Tibial artery (tissue), 4 donors: ENCODE data around the gene OR2C1.

Source experiments
- DNase-seq, 2 donors: peaks; one replicate each; pipeline ENCODE4 v3.0.0-alpha.2; 2019
- H3K27ac ChIP-seq, 2 donors: fragments of 200-600 bp; sonication (generic) in 1 of 2; 1 replicate in 1 of 2; 2 replicates in 1 of 2; pipeline ENCODE4 v1.5.1; 2018 to 2019; ENCODE audit warnings: mild to moderate bottlenecking in 1 of 2
- H3K27me3 ChIP-seq, 2 donors: fragments of 200-600 bp; sonication (generic) in 1 of 2; one replicate each; pipeline versions ENCODE4 v1.5.1 to v1.6.0; 2016 to 2019
- H3K36me3 ChIP-seq, 3 donors: fragments of 200-600 bp; sonication (generic) in 2 of 3; one replicate each; pipeline ENCODE4 v1.5.1; 2016 to 2019; ENCODE audit warnings: mild to moderate bottlenecking in 2 of 3
- H3K4me1 ChIP-seq, 4 donors: fragments of 200-600 bp; sonication (generic) in 2 of 4; 1 replicate in 3 of 4; 2 replicates in 1 of 4; pipeline ENCODE4 v1.5.1; 2016 to 2019
- H3K4me3 ChIP-seq, 2 donors: fragments of 200-600 bp; sonication (generic) in 1 of 2; 1 replicate in 1 of 2; 2 replicates in 1 of 2; pipeline ENCODE4 v1.5.1; 2018 to 2019; ENCODE audit warnings: mild to moderate bottlenecking in 2 of 2
- H3K9me3 ChIP-seq, 3 donors: fragments of 200-600 bp; sonication (generic) in 1 of 3; one replicate each; pipeline ENCODE4 v1.5.1; 2016 to 2019
- intact Hi-C: fragments of 100-400 bp; cut with DNase I; formaldehyde crosslinking; loops from one replicate; pipeline ENCODE4 v1.15.0; 2023; ENCODE audit warnings: low total_unique reads
- TF ChIP-seq, protein P1 (sequence below), 2 experiments: fragments of 200-600 bp in 1 of 2; fragments of 450-650 bp in 1 of 2; IDR thresholded peaks; one replicate each; pipeline ENCODE4 v1.5.1; 2017 to 2019; ENCODE audit warnings: antibody characterized with exemption in 2 of 2, mild to moderate bottlenecking in 1 of 2, moderate library complexity in 1 of 2

Gene OR2C1

DNA sequence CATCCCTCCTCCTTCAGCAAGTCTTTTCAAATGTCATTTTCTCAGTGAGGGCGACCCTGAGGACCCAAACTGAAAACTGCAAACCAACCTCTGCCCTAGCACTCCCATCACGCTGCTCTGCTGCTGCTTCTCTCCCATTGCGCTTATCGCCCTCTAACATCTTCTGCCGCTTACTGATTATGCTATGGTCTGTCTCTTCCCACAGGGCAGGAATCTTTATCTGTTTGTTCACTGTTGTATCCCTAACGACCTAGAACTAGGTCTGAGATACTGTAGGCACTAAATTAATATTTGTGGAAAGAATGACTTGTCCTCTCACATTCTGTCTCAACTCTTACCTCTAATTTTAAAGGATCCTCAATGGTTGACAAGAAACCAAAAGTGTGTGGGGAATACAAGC lies 32.6 kb downstream of the OR2C1 start:
- H3K9me3 ChIP-seq = peaks cover 19 to 81% (median 68%) of the 10 kb centered on the region in 3 donors
- no peak overlapping the region for H3K4me3 ChIP-seq
- H3K27ac ChIP-seq = no peak overlapping the region
- TF ChIP-seq, protein P1, sequence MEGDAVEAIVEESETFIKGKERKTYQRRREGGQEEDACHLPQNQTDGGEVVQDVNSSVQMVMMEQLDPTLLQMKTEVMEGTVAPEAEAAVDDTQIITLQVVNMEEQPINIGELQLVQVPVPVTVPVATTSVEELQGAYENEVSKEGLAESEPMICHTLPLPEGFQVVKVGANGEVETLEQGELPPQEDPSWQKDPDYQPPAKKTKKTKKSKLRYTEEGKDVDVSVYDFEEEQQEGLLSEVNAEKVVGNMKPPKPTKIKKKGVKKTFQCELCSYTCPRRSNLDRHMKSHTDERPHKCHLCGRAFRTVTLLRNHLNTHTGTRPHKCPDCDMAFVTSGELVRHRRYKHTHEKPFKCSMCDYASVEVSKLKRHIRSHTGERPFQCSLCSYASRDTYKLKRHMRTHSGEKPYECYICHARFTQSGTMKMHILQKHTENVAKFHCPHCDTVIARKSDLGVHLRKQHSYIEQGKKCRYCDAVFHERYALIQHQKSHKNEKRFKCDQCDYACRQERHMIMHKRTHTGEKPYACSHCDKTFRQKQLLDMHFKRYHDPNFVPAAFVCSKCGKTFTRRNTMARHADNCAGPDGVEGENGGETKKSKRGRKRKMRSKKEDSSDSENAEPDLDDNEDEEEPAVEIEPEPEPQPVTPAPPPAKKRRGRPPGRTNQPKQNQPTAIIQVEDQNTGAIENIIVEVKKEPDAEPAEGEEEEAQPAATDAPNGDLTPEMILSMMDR (IDR thresholded peaks at IDR 0.05) = no peak
- no peaks in the 10 kb centered on the region for H3K27me3 ChIP-seq
- peaks cover 87 to 93% (median 89%) of the 10 kb centered on the region in 3 donors for H3K36me3 ChIP-seq
- intact Hi-C loops = no loop called here
- no peaks in the 10 kb centered on the region for H3K4me1 ChIP-seq
- DNase-seq = no peak

DNA sequence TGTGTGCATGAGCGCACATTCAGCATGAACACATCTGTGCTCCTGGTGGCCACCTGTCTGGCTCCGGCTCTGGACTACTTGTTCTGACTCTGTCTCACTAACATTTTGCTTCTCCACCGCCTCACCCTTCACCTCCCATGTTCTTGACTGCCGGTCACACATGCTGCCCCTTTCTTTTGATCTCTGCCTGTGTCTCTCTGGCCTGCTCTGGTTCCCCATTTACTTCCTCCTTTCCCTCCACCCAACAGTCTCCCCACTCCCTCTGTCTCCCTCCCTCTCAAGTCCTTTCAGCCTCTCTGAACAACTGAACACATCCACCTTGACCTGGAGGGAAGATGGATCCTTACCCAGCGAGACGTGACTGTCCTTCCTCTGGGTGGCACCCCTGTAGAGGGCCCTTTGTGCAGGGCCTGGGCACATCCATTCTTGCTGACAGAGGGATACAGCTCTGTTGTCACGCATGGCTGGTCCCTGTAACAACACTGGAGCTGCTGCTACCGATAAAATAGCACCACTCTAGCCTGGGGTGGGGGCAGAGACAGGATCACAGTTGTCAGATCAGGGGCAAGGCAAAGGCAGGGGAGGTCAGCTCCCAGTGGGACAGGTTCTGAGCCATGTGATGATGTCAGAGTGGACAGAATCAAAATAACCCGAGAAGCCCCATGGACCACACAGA lies 34.1 kb downstream of the OR2C1 start:
- Histone ChIP-seq H3K4me3 (no peak overlapping the region), H3K9me3 (peaks cover 8 to 83% (median 66%) of the 10 kb centered on the region in 3 donors), H3K27ac (no peak overlapping the region), H3K4me1 (no peaks in the 10 kb centered on the region), H3K36me3 (peaks cover 87 to 93% (median 89%) of the 10 kb centered on the region in 3 donors), H3K27me3 (no peaks in the 10 kb centered on the region)
- no peak for DNase-seq
- intact Hi-C loops = loop anchor here (10.0 kb wide), 1 partner anchor 85 kb away; the partner anchor contains the start of genes TIGD7 and ZNF75A
- TF ChIP-seq, protein P1 (IDR thresholded peaks at IDR 0.05) = no peak

DNA sequence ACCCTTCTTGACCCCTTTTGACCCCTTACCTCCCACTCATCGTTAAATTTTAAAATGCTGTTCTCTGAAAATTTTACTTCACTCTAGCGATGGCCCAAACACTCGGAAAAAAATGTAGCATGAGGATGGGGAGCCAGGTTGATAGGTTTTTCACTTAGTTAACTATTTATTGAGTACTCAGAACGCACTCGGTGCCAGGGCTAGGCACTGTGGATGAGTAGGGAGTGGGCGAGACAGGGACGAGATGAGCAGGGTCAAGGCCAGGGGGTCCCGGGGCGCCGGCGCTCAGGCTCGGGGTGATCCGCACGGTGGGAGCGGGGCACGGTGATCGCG lies 44.7 kb downstream of the OR2C1 start:
- DNase-seq = no peak
- H3K36me3 ChIP-seq = peaks cover 52 to 56% (median 53%) of the 10 kb centered on the region in 3 donors
- no peaks in the 10 kb centered on the region for H3K27me3 ChIP-seq
- intact Hi-C loops = no loop called here
- H3K27ac ChIP-seq = peak overlapping the region; percentile 90 to 92
- peaks cover 0 to 35% (median 28%) of the 10 kb centered on the region in 3 donors for H3K9me3 ChIP-seq
- TF ChIP-seq, protein P1 (IDR thresholded peaks at IDR 0.05) = no peak
- H3K4me3 ChIP-seq = peak overlapping the region; percentile 90 to 96
- peaks cover 0 to 35% (median 24%) of the 10 kb centered on the region in 4 donors for H3K4me1 ChIP-seq

DNA sequence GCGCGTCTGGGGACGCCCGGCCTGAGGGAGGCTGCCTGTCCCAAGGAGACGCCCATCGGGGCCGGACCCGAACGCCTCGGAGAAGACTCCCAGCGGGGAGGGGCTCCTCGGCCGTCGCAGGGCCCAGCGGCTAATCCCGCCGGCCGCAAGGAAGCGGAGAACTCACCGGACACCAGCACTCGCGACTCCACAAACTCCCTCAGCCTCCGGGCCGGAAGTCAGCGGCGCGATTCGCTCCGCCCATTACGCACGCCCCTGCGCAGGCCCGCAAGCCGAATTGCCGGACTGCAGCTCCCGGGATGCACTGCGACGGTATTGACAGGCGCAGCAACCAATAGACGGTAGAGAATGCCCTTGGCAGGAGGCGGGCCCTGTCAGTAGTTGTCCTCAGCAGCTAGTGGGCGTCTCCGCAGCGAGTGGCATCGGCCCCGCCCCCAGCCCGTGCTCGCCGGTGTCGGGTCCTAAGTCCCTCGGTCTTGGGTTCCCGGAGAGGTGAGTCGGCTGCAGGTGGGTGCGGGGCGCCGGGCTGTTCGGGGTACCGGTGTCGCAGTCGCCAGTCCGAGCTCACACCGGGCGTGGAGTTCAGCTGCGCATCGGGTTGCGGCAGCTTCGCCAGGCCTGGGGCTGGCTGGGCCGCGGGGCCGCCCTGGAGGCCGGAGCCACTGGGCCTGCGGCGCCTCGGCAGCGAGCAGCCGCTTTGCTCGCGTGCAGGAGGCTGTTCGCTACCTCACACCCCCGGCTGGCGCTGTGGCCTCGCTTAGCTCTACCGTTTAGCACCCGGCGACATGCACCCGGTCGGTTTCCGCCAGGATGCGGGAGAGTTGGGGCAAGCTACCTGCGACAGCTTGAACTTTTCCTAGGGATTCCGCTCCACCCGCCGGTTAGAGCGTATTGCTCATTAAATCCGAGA lies 45.3 kb downstream of the OR2C1 start, which contains the start of the genes ZNF174 and ZSCAN32:
ZNF174 (plus strand) TSS at position 437 of the 910 bp plus-strand sequence. CDS start 790 bp downstream, outside the sequence.
ZSCAN32 (minus strand) TSS at position 226 of the 910 bp plus-strand sequence. CDS start 3,447 bp downstream, outside the sequence.
- TF ChIP-seq, protein P1 (IDR thresholded peaks at IDR 0.05) = no peak
- H3K27ac ChIP-seq = peak within 1 kb of the TSS; percentile 90 to 92
- intact Hi-C loops = loop anchor here (1.0 kb wide), 1 partner anchor 57 kb away; no protein-coding TSS in a partner anchor
- peaks cover 0 to 35% (median 25%) of the 10 kb centered on the region in 3 donors for H3K9me3 ChIP-seq
- DNase-seq = peak; percentile 99 to 100
- H3K4me3 ChIP-seq = peak within 1 kb of the TSS; percentile 90 to 96
- peaks cover 0 to 35% (median 24%) of the 10 kb centered on the region in 4 donors for H3K4me1 ChIP-seq
- H3K27me3 ChIP-seq = no peaks in the 10 kb centered on the region
- H3K36me3 ChIP-seq = peaks cover 52 to 56% (median 53%) of the 10 kb centered on the region in 3 donors

DNA sequence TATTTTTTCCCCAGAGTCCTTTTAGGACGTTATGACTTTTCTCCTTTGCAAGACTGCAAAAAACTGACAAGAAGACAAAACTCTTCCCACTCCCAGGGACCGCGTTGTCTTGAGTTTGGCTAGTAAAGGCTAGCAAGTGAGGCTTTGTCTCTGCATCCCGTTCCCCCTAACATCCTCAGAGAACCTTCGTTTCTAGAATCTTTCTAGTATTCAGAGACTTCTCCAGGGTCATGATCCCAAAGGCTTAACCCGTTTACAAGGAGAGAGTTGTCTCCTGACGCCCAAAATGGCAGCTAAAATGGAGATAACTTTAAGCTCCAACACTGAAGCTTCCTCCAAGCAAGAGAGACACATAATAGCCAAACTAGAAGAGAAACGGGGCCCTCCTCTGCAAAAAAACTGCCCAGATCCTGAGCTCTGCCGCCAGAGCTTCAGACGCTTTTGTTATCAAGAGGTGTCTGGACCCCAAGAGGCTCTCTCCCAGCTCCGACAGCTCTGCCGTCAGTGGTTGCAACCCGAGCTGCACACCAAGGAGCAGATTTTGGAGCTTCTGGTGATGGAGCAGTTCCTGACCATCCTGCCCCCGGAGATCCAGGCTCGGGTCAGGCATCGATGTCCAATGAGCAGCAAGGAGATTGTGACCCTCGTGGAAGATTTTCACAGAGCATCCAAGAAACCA lies 46.2 kb downstream of the OR2C1 start:
- Histone ChIP-seq H3K27ac (peak overlapping the region; percentile 90 to 92), H3K27me3 (no peaks in the 10 kb centered on the region), H3K4me3 (peak overlapping the region; percentile 90 to 96), H3K9me3 (peaks cover 0 to 37% (median 25%) of the 10 kb centered on the region in 3 donors), H3K4me1 (peaks cover 0 to 35% (median 24%) of the 10 kb centered on the region in 4 donors), H3K36me3 (peaks cover 52 to 56% (median 53%) of the 10 kb centered on the region in 3 donors)
- TF ChIP-seq, protein P1 (IDR thresholded peaks at IDR 0.05) = no peak
- no peak for DNase-seq
- intact Hi-C loops = loop anchor here (1.0 kb wide), 1 partner anchor 56 kb away; no protein-coding TSS in a partner anchor
